Measurements from ENCODE around the gene KLHL29. TPM values are rescaled to one million over a fixed set of nuclear protein-coding genes. Genes with fewer than 3 reads are reported as not detected.
A peak's percentile ranks its signal among the peaks of the same experiment; 100 is the strongest.

KLHL29 gene
- total and polyA plus RNA-seq, 2 of the 13 experiments (the other 11 are each of a cell fraction or from before 2014, with no cell fraction given): 0.01 TPM; not detected in 1

GRCh38 chr2:23721454-23721826 lies 336.5 kb downstream of the KLHL29 start:
- DNase-seq (ENCODE audit: low spot score) (no peak), ATAC-seq (no peak; the same call in 2 of the 3 replicates), FAIRE-seq (no peak)
- Histone ChIP-seq H3K4me1 (ENCODE audit: insufficient read depth, low read length) (no peaks in the 10 kb centered on the region), H4K20me1 (ENCODE audit: insufficient read depth, low read length) (no peaks in the 10 kb centered on the region), H3K79me2 (ENCODE audit: insufficient read depth, low read length) (no peaks in the 10 kb centered on the region), H3K4me3 (replicated peaks in 1 of 3; ENCODE audit: insufficient read depth in 1 of 3, low read depth in 2 of 3, low read length in 3 of 3) (no peak overlapping the region), H2AFZ (ENCODE audit: low read length) (no peak overlapping the region), H3K27me3 (ENCODE audit: control insufficient read depth in 1 of 2, insufficient read depth in 2 of 2, low read length in 2 of 2) (no peaks in the 10 kb centered on the region), H3K4me2 (ENCODE audit: low read depth, low read length) (no peak overlapping the region), H3K9ac (ENCODE audit: insufficient read depth, low read depth, low read length) (no peak overlapping the region), H3K27ac (ENCODE audit: extremely low read length, insufficient read depth, low read length) (no peak overlapping the region), H3K36me3 (replicated peaks in 1 of 2; ENCODE audit: control insufficient read depth in 1 of 2, insufficient read depth in 2 of 2, low read length in 2 of 2) (0 out of 5 replicates have a peak, but pooled peaks cover 0 to 3% of the 10 kb centered on the region in 2 experiments), H3K9me3 (ENCODE audit: low read length) (peaks cover 13% of the 10 kb centered on the region)
- no CpG with 5 or more reads among the region's 2 CpGs for WGBS (ENCODE audit: low lambda C conversion rate)
- CTCF ChIA-PET (ENCODE audit: low intra/inter-chr PET ratio, low total read pairs): no interaction called here
- TF ChIP-seq HCFC1 (IDR thresholded peaks at IDR 0.05; ENCODE audit: low read depth, low read length) (no peak), ZNF691 (CRISPR knock-in tag; IDR thresholded peaks at IDR 0.05; ENCODE audit: borderline replicate concordance, low read depth) (no peak), SUZ12 (IDR thresholded peaks at IDR 0.05; ENCODE audit: low read depth, low read length) (no peak), JUNB (CRISPR knock-in tag; IDR thresholded peaks at IDR 0.05; ENCODE audit: borderline replicate concordance) (no peak), ZFP1 (CRISPR knock-in tag; IDR thresholded peaks at IDR 0.05) (no peak), ZNF362 (CRISPR knock-in tag; IDR thresholded peaks at IDR 0.05; ENCODE audit: borderline replicate concordance) (no peak)
- in situ Hi-C loops (cut with HindIII; ENCODE audit: extremely low pct_ligation_motif_present, low pct_unique_long_range_greater_than_20kb) (no loop called here), intact Hi-C loops (cut with micrococcal nuclease; ENCODE audit: unreplicated experiment) (no loop called here)
- POLR2A ChIA-PET: no interaction called here
- BruUV-seq (replicated peaks): no TSS peak

GRCh38 chr2:23722255-23722654 lies 337.3 kb downstream of the KLHL29 start:
- WGBS (ENCODE audit: low lambda C conversion rate): 96% methylated on average over 3 of the region's 3 CpGs
- intact Hi-C loops (cut with micrococcal nuclease; ENCODE audit: unreplicated experiment): no loop called here
- no TSS peak for BruUV-seq (replicated peaks)
- Histone ChIP-seq H3K4me3 (replicated peaks in 1 of 3; ENCODE audit: insufficient read depth in 1 of 3, low read depth in 2 of 3, low read length in 3 of 3) (no peak overlapping the region), H2AFZ (ENCODE audit: low read length) (no peak overlapping the region), H3K9me3 (ENCODE audit: low read length) (peaks cover 13% of the 10 kb centered on the region), H3K9ac (ENCODE audit: insufficient read depth, low read depth, low read length) (no peak overlapping the region), H3K27me3 (ENCODE audit: control insufficient read depth in 1 of 2, insufficient read depth in 2 of 2, low read length in 2 of 2) (no peaks in the 10 kb centered on the region), H4K20me1 (ENCODE audit: insufficient read depth, low read length) (no peaks in the 10 kb centered on the region), H3K36me3 (replicated peaks in 1 of 2; ENCODE audit: control insufficient read depth in 1 of 2, insufficient read depth in 2 of 2, low read length in 2 of 2) (0 out of 5 replicates have a peak, but pooled peaks cover 0 to 3% of the 10 kb centered on the region in 2 experiments), H3K79me2 (ENCODE audit: insufficient read depth, low read length) (no peaks in the 10 kb centered on the region), H3K4me1 (ENCODE audit: insufficient read depth, low read length) (no peaks in the 10 kb centered on the region), H3K27ac (ENCODE audit: extremely low read length, insufficient read depth, low read length) (no peak overlapping the region), H3K4me2 (ENCODE audit: low read depth, low read length) (no peak overlapping the region)
- POLR2A ChIA-PET: no interaction called here
- no peak for ATAC-seq
- in situ Hi-C loops (cut with HindIII; ENCODE audit: extremely low pct_ligation_motif_present, low pct_unique_long_range_greater_than_20kb): no loop called here
- no peak for TF ChIP-seq THAP8 (CRISPR knock-in tag; IDR thresholded peaks at IDR 0.05; ENCODE audit: borderline replicate concordance)
- no peak for TF ChIP-seq ZNF274 (CRISPR knock-in tag; IDR thresholded peaks at IDR 0.05)
- no peak for TF ChIP-seq ZNF577 (CRISPR knock-in tag; IDR thresholded peaks at IDR 0.05; ENCODE audit: borderline replicate concordance, low read depth)
- TF ChIP-seq SNAI1 (CRISPR knock-in tag; IDR thresholded peaks at IDR 0.05; ENCODE audit: borderline replicate concordance): no peak
- TF ChIP-seq DNMT1 (CRISPR knock-in tag; IDR thresholded peaks at IDR 0.05): no peak
- peak; percentile 100 for TF ChIP-seq ZNF160 (CRISPR knock-in tag; IDR thresholded peaks at IDR 0.05)
- peak; percentile 8 for FAIRE-seq
- no peak for DNase-seq (ENCODE audit: low spot score)
- CTCF ChIA-PET (ENCODE audit: low intra/inter-chr PET ratio, low total read pairs): no interaction called here

Measured in HepG2 (cell line).